Activated naive CD4-positive, alpha-beta T cell treated with anti-CD3 and anti-CD28 coated beads, Interleukin-2, amount 50 U/mL, for 24 hours (primary cell): ENCODE data around the gene SERPINB4.
"Not testable (repeated sequence)": the region's sequence is repeated elsewhere in the genome, so short reads cannot be mapped to it uniquely, and the experiment has no call there.

Experiments
- H3K27ac Mint-ChIP-seq: one replicate; pipeline ENCODE4 v1.8.0; 2021; ENCODE audit warnings: mild to moderate bottlenecking, mixed read lengths
- H3K27me3 Mint-ChIP-seq: one replicate; pipeline ENCODE4 v1.8.0; 2021; ENCODE audit warnings: mixed read lengths
- H3K36me3 Mint-ChIP-seq: one replicate; pipeline ENCODE4 v1.8.0; 2021; ENCODE audit warnings: mixed read lengths
- H3K4me1 Mint-ChIP-seq: one replicate; pipeline ENCODE4 v1.8.0; 2021; ENCODE audit warnings: mixed read lengths
- H3K4me3 Mint-ChIP-seq: one replicate; pipeline ENCODE4 v1.8.0; 2021; ENCODE audit warnings: mild to moderate bottlenecking, mixed read lengths
- H3K9me3 Mint-ChIP-seq: one replicate; pipeline ENCODE4 v1.8.0; 2021; ENCODE audit warnings: mixed read lengths

SERPINB4 gene

DNA sequence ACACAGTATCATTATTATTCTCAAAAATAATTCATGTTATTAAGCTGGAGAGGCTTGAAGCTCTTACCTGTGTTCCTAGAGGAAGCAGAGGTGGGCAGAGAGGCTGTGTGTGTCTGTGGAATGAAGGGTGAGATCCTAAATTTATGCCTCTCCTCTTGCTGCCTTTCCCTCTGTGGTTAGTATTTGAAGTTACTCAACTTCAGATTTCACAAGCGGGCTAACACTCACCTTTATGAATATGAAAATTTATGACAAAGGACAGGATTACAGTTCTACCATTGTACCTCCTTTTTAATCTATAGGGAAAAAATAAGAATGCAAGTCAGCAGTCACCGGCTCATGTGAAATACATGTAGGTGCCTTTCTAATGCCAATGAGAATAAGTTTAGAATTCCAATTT is at the start of gene SERPINB4:
TSS of gene SERPINB4 (minus strand) at position 115 of the 400 bp plus-strand sequence. CDS start 679 bp downstream, outside the sequence.
- not testable (repeated sequence) for H3K9me3 Mint-ChIP-seq, H3K27ac Mint-ChIP-seq, H3K27me3 Mint-ChIP-seq, H3K4me3 Mint-ChIP-seq, H3K36me3 Mint-ChIP-seq, H3K4me1 Mint-ChIP-seq

- Mint-ChIP-seq H3K4me1 (no peaks in the 10 kb centered on the region), H3K36me3 (no peaks in the 10 kb centered on the region), H3K9me3 (peaks cover 21% of the 10 kb centered on the region), H3K27me3 (peaks cover 8% of the 10 kb centered on the region), H3K4me3 (no peak overlapping the region), H3K27ac (no peak overlapping the region)
Observed at GRCh38 chr18:63689064-63689463, 45.0 kb upstream of the SERPINB4 start.

DNA sequence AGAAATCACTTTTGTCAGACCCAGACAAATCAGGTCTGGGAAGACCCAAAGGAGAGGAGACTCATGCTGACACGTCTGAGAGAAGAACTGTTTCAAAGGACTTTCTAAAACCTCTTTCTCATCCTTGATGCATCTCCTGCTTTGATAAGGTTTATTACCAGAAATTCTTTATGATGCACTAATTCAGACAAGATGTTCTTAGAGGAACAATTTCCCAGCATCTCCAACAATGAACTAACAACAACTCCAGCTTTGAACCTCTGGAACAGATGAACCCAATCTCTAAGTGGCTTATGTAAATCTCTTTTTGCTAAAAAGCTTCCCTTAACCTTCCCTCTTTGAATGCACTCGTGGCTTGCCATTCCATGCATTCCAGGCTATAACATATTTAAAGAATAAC is 42.8 kb upstream of the SERPINB4 start:
- H3K9me3 Mint-ChIP-seq = peaks cover 12% of the 10 kb centered on the region
- peaks cover 10% of the 10 kb centered on the region for H3K27me3 Mint-ChIP-seq
- no peaks in the 10 kb centered on the region for H3K4me1 Mint-ChIP-seq
- H3K36me3 Mint-ChIP-seq = no peaks in the 10 kb centered on the region
- no peak overlapping the region for H3K27ac Mint-ChIP-seq
- no peak overlapping the region for H3K4me3 Mint-ChIP-seq

DNA sequence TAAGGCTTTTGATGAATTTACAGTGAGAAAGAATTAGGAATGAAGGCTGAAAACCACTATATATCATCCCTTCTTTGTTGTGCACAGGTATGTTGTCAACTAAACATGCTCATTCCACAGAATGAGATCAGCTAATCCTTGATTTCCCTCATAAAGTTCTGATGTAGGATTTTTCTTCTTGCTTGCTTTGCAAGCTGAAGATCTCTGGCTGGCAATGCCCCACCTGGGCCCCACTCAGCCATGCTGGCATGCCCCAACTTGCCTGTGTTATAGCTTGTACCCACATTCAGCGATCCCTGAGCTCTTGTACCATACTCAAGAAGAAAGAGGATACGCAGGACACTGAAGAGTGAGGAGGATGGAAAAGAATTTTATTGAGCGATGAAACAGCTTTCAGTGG is 40.7 kb upstream of the SERPINB4 start:
- H3K27me3 Mint-ChIP-seq = peaks cover 12% of the 10 kb centered on the region
- no peaks in the 10 kb centered on the region for H3K4me1 Mint-ChIP-seq
- no peak overlapping the region for H3K27ac Mint-ChIP-seq
- H3K36me3 Mint-ChIP-seq = no peaks in the 10 kb centered on the region
- H3K4me3 Mint-ChIP-seq = no peak overlapping the region
- H3K9me3 Mint-ChIP-seq = peaks cover 9% of the 10 kb centered on the region

DNA sequence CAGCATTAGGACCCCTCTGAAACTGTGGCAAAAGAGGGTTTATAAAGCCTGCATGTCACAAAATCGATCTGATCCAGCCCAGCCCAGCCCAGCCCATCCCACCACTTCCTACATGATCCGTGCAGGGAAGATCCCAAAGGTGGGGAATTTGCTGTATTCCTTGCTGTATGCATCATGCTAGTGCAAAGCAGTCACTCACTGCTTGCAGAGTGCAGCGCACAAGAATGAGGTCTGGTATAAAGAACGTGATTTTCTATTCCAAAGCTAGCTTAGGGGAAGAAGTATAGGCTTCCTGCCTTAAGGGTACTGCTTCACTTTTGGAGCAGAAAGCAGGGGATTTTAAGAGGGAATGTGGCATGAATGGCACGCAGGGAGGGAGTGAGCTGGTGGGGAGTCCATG is 39.8 kb upstream of the SERPINB4 start:
- Mint-ChIP-seq H3K27ac (no peak overlapping the region), H3K9me3 (peaks cover 4% of the 10 kb centered on the region), H3K36me3 (no peaks in the 10 kb centered on the region), H3K27me3 (peaks cover 12% of the 10 kb centered on the region), H3K4me1 (no peaks in the 10 kb centered on the region), H3K4me3 (no peak overlapping the region)

GRCh38 chr18:63683152-63683551 is 39.1 kb upstream of the SERPINB4 start:
- Mint-ChIP-seq H3K9me3 (peaks cover 4% of the 10 kb centered on the region), H3K36me3 (no peaks in the 10 kb centered on the region), H3K4me3 (no peak overlapping the region), H3K27ac (no peak overlapping the region), H3K27me3 (peaks cover 12% of the 10 kb centered on the region), H3K4me1 (no peaks in the 10 kb centered on the region)

- peaks cover 4% of the 10 kb centered on the region for H3K9me3 Mint-ChIP-seq
- no peaks in the 10 kb centered on the region for H3K4me1 Mint-ChIP-seq
- H3K27me3 Mint-ChIP-seq = peaks cover 11% of the 10 kb centered on the region
Observed at GRCh38 chr18:63681449-63682340, 37.6 kb upstream of the SERPINB4 start.

DNA sequence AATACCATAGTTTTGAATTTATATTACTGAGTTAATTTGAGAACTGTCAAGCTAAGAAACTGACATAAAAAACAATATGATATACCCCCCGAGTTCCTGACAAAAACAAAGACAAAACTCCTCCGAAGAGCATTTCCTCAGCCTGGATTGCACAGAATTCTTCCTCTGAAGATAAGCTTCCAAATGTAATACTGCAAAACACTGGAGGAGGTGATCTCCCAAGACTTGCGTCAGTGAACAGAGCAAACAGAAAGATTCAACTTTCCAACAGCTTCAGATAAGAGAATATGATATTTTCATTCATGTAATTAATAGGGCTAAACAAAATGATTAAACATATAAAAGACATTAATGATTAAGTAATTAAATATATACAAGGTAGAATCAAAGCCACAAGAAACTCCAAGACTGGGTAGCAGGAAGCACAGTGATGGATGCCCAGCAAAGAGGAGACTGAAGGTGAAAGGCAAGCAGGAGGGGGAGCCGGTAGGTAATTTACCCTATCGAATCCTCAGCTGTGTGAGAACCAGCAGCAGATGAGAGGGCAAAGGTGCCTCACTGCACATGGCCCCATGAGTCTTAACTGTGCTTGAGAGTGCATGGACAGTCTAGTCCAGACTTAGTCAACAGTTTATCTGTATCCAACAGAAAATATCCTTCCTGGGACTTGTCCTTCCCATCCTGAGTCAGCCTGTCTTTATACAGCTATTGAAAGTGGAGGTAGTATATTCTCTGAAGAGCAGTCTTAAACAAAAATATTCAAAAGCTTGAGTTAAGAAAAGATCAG is 36.0 kb upstream of the SERPINB4 start:
- peaks cover 7% of the 10 kb centered on the region for H3K27me3 Mint-ChIP-seq
- H3K27ac Mint-ChIP-seq = no peak overlapping the region
- no peaks in the 10 kb centered on the region for H3K4me1 Mint-ChIP-seq
- H3K36me3 Mint-ChIP-seq = no peaks in the 10 kb centered on the region
- peaks cover 4% of the 10 kb centered on the region for H3K9me3 Mint-ChIP-seq
- H3K4me3 Mint-ChIP-seq = no peak overlapping the region

More at GRCh38 chr18:63681449-63682340, 37.6 kb upstream of the SERPINB4 start:
- Mint-ChIP-seq H3K27ac (no peak overlapping the region), H3K4me3 (no peak overlapping the region), H3K36me3 (no peaks in the 10 kb centered on the region)

GRCh38 chr18:63677500-63678225 is 33.6 kb upstream of the SERPINB4 start:
- H3K27me3 Mint-ChIP-seq = peaks cover 5% of the 10 kb centered on the region
- peaks cover 4% of the 10 kb centered on the region for H3K9me3 Mint-ChIP-seq
- no peaks in the 10 kb centered on the region for H3K4me1 Mint-ChIP-seq
- no peak overlapping the region for H3K27ac Mint-ChIP-seq
- no peak overlapping the region for H3K4me3 Mint-ChIP-seq
- no peaks in the 10 kb centered on the region for H3K36me3 Mint-ChIP-seq

DNA sequence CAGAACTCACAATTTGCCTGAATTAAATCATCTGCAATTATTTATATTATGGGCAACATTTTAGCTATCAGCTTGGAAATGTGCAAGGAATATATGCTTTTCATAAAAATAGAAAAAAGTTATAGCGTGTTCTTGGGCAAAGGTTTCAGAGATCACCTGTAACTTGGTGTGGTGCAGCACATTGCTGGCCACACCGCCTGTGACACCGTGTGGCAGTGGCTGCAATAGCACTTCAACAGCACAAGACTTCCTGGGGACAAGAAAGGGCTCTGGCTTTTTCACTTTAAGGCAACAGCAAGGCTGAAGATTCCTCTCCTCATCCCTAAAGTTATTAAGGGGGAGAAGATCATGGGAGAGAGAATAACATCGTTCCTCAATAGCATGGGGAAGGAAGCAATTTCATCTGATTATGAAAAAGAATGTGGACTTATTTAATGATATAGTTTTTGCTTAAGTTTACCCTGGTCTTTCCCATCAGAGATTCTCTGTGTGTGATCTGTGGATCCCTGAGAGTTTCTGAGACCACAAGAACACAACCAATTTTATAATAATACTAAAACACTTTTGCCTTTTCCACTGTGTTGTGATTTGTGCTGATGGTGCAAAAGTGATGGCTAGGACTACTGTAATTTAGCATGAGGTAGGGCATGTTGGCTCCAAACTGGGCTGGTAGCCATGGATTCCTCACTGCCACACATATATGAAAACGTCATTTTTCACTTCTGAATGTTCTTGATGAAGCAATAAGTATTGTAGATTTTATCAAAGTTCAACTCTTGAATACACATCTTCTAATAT is 32.7 kb upstream of the SERPINB4 start:
- peaks cover 4% of the 10 kb centered on the region for H3K9me3 Mint-ChIP-seq
- no peak overlapping the region for H3K27ac Mint-ChIP-seq
- H3K4me1 Mint-ChIP-seq = no peaks in the 10 kb centered on the region
- no peaks in the 10 kb centered on the region for H3K36me3 Mint-ChIP-seq
- peaks cover 5% of the 10 kb centered on the region for H3K27me3 Mint-ChIP-seq
- H3K4me3 Mint-ChIP-seq = no peak overlapping the region

DNA sequence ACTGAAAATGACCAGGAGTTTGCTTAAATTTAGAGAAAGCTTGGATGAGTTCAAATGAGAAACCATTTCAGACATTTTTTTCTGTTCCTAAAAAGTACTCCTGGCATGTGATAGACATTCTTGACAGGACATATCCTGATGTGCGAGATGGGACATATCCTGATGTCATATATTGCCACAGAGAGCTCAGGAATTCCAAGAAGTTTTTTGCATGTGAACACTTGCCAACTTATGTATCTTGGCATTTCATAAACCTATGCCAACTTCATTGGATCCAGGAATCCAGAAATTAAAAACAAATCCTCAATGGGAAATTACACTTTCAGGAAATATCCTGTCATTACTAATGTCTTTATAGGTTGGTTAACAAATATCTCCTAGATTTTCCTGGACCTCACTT is 20.5 kb upstream of the SERPINB4 start:
- Mint-ChIP-seq H3K4me1 (no peaks in the 10 kb centered on the region), H3K4me3 (no peak overlapping the region)

DNA sequence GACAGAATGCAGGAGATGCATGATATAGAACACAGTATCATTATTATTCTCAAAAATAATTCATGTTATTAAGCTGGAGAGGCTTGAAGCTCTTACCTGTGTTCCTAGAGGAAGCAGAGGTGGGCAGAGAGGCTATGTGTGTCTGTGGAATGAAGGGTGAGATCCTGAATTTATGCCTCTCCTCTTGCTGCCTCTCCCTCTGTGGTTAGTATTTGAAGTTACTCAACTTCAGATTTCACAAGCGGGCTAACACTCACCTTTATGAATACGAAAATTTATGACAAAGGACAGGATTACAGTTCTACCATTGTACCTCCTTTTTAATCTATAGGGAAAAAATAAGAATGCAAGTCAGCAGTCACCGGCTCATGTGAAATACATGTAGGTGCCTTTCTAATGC is 17.7 kb upstream of the SERPINB4 start, which contains the start of gene SERPINB3:
TSS of gene SERPINB3 (minus strand) at position 144 of the 400 bp plus-strand sequence. CDS start 677 bp downstream, outside the sequence.
- H3K36me3 Mint-ChIP-seq, H3K4me3 Mint-ChIP-seq, H3K4me1 Mint-ChIP-seq, H3K27me3 Mint-ChIP-seq, H3K27ac Mint-ChIP-seq: not testable (repeated sequence)
- H3K9me3 Mint-ChIP-seq = peaks cover 11% of the 10 kb centered on the region

More for the DNA sequence above, 20.5 kb upstream of the SERPINB4 start:
- Mint-ChIP-seq H3K27me3 (no peaks in the 10 kb centered on the region), H3K36me3 (no peaks in the 10 kb centered on the region), H3K9me3 (peaks cover 11% of the 10 kb centered on the region), H3K27ac (no peak overlapping the region)

GRCh38 chr18:63658920-63659319 is 14.9 kb upstream of the SERPINB4 start:
- not testable (repeated sequence) for H3K9me3 Mint-ChIP-seq, H3K27me3 Mint-ChIP-seq, H3K4me3 Mint-ChIP-seq, H3K4me1 Mint-ChIP-seq, H3K36me3 Mint-ChIP-seq, H3K27ac Mint-ChIP-seq

DNA sequence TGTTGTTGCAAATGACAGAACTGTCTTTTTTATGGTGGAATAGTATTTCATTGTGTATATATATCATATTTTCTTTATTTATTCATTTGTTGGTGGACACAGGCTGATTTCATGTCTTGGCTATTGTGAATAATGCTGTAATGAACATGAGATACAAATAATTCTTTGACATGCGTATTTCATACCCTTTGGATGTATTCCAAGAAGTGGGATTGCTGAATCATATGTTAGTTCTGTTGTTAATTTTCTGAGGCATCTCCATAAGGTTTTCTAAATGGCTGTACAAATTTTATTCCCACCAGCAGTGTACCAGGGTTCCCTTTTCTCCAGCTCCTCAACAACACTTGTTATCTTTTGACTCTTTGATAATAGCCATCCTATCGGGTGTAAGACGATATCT is 6.2 kb upstream of the SERPINB4 start:
- H3K36me3 Mint-ChIP-seq, H3K4me3 Mint-ChIP-seq: not testable (repeated sequence)

DNA sequence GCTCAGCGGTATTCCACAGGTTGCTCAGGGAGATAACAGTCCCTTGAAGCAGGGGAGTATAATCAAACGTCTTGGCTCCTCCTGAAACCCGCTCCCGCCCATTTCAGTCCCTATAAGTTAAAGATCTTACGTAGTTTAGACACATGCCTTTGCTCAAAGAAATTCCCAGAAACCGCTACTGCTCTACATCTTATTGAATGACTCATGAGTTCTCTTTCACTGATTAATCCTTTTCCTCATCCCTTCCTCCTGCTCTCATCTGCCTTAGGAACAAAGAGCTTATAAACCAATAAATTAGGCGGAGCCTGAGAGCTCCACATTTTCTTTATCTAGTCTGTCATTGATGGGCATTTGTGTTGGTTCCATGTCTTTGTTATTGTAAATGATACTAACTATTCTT is 4.2 kb upstream of the SERPINB4 start:
- Mint-ChIP-seq H3K4me1 (no peaks in the 10 kb centered on the region), H3K36me3 (no peaks in the 10 kb centered on the region), H3K27me3 (peaks cover 4% of the 10 kb centered on the region), H3K27ac (no peak overlapping the region), H3K4me3 (no peak overlapping the region), H3K9me3 (no peaks in the 10 kb centered on the region)

More for the DNA sequence above, 6.2 kb upstream of the SERPINB4 start:
- H3K4me1 Mint-ChIP-seq, H3K27ac Mint-ChIP-seq, H3K27me3 Mint-ChIP-seq, H3K9me3 Mint-ChIP-seq: not testable (repeated sequence)
